ENCODE measurements around the gene ITPR2.

ITPR2 gene

DNA sequence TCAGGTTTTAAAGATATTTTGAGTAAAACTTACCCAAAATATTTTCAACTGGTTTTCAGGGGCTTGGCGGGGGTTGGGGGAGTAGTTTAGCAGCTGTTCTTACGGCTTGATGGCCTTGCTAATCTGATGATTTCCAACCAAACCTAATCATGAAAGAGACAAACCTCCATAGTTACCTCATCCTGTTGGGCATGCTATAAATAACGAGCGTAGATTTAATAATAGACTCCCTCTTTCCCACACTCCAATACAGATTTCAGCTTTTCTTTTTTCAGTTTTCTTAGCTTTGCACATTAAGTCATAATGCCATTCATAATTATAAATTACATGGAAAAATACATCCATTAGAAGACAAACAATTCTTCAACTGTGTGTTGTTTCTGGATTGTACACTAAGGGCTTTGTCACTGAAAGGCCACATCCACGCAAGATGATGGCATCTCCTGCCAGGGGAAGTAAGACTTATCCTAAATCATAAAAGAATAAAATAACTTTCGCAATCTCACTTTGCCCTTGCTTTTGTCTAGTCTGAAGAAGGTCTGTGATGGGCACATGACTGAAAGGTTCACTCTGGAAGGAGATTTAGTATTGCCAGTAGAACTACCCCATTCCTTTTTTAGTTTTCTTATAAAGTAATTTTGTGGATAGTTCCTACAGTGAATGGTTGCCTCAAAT, 23.2 kb downstream of the ITPR2 start:
- H3K27me3 ChIP-seq (ENCODE audit: low read depth, low read length), result no peaks in the 10 kb centered on the region
- H3K4me2 ChIP-seq (ENCODE audit: low read length), result no peak overlapping the region
- peaks cover 33% of the 10 kb centered on the region for H3K36me3 ChIP-seq (replicated peaks; ENCODE audit: low read depth, low read length)
- peaks cover 42% of the 10 kb centered on the region for H4K20me1 ChIP-seq (ENCODE audit: insufficient read depth, low read length)
- H3K4me3 ChIP-seq (ENCODE audit: low read length), result no peak overlapping the region
- no peaks in the 10 kb centered on the region for H3K9me3 ChIP-seq (ENCODE audit: insufficient read depth, low read length)
- H3K79me2 ChIP-seq (ENCODE audit: low read length), result peaks cover 77% of the 10 kb centered on the region
- H3K27ac ChIP-seq (ENCODE audit: low read length), result no peak overlapping the region
- peaks cover 15% of the 10 kb centered on the region for H3K4me1 ChIP-seq (ENCODE audit: low read length)
- H2AFZ ChIP-seq (ENCODE audit: low read depth, low read length), result no peak overlapping the region
- TF ChIP-seq CTCF (IDR thresholded peaks at IDR 0.05; ENCODE audit: low read depth, low read length) (no peak), EZH2phosphoT487 (IDR thresholded peaks at IDR 0.05; ENCODE audit: low read depth) (no peak)
- H3K9ac ChIP-seq (ENCODE audit: low read length), result no peak overlapping the region

DNA sequence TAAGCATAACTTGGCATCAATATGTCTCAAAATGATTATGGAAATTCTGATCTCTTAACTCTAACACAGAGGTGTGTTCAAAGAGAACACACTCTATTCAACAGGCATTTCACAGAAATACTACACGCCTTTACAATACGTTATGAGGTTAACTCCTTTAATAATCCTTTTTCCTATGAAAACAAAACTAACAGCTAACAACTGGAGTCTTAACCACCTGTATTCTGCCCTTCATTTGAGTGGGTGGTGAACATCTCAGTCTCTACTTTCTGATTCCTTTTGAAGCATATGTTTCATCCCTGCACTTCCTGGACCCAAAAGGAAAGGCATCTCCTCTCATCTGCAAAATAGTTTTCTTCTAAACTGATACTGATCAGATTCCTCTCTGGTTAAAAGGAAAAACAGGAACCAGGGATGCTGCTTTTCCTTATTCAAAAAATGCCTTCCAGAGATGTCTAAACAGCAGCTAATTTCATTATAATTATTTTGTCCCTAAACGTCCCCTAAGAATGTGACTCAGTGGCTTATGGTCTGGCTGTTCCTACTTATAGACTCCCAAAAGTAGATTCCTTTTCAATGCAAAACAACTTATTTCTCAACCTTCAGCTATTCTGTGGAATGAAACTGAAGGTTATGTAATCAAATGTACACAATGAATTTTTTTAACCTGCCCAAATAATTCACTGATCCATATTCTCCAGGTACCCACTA, 24.1 kb downstream of the ITPR2 start:
- Histone ChIP-seq H3K27ac (ENCODE audit: low read length) (no peak overlapping the region), H3K79me2 (ENCODE audit: low read length) (peaks cover 77% of the 10 kb centered on the region), H3K9ac (ENCODE audit: low read length) (no peak overlapping the region)

GRCh38 chr12:26807292-26807691, 25.7 kb downstream of the ITPR2 start:
- Histone ChIP-seq H3K4me3 (ENCODE audit: low read length) (no peak overlapping the region), H3K79me2 (ENCODE audit: low read length) (peaks cover 78% of the 10 kb centered on the region), H2AFZ (ENCODE audit: low read depth, low read length) (no peak overlapping the region), H3K9ac (ENCODE audit: low read length) (no peak overlapping the region), H3K4me1 (ENCODE audit: low read length) (peaks cover 19% of the 10 kb centered on the region), H3K4me2 (ENCODE audit: low read length) (no peak overlapping the region), H3K36me3 (replicated peaks; ENCODE audit: low read depth, low read length) (peaks cover 25% of the 10 kb centered on the region), H4K20me1 (ENCODE audit: insufficient read depth, low read length) (peaks cover 54% of the 10 kb centered on the region), H3K27me3 (ENCODE audit: low read depth, low read length) (no peaks in the 10 kb centered on the region), H3K9me3 (ENCODE audit: insufficient read depth, low read length) (no peaks in the 10 kb centered on the region), H3K27ac (ENCODE audit: low read length) (no peak overlapping the region)
- no peak for TF ChIP-seq EZH2phosphoT487 (IDR thresholded peaks at IDR 0.05; ENCODE audit: low read depth)
- TF ChIP-seq CTCF (IDR thresholded peaks at IDR 0.05; ENCODE audit: low read depth, low read length), result no peak

More for the DNA sequence above, 24.1 kb downstream of the ITPR2 start:
- no peak overlapping the region for H3K4me2 ChIP-seq (ENCODE audit: low read length)
- H3K4me1 ChIP-seq (ENCODE audit: low read length), result peaks cover 15% of the 10 kb centered on the region
- no peaks in the 10 kb centered on the region for H3K9me3 ChIP-seq (ENCODE audit: insufficient read depth, low read length)
- H2AFZ ChIP-seq (ENCODE audit: low read depth, low read length), result no peak overlapping the region
- no peak for TF ChIP-seq EZH2phosphoT487 (IDR thresholded peaks at IDR 0.05; ENCODE audit: low read depth)
- TF ChIP-seq CTCF (IDR thresholded peaks at IDR 0.05; ENCODE audit: low read depth, low read length), result no peak
- no peaks in the 10 kb centered on the region for H3K27me3 ChIP-seq (ENCODE audit: low read depth, low read length)
- peaks cover 33% of the 10 kb centered on the region for H3K36me3 ChIP-seq (replicated peaks; ENCODE audit: low read depth, low read length)
- peaks cover 47% of the 10 kb centered on the region for H4K20me1 ChIP-seq (ENCODE audit: insufficient read depth, low read length)
- no peak overlapping the region for H3K4me3 ChIP-seq (ENCODE audit: low read length)

- H3K4me2 ChIP-seq (ENCODE audit: low read length), result no peak overlapping the region
These were observed 26.4 kb downstream of the ITPR2 start for GRCh38 chr12:26806556-26806955.

More at GRCh38 chr12:26806556-26806955, 26.4 kb downstream of the ITPR2 start:
- H3K4me1 ChIP-seq (ENCODE audit: low read length), result peaks cover 19% of the 10 kb centered on the region
- H3K4me3 ChIP-seq (ENCODE audit: low read length), result no peak overlapping the region
- H3K36me3 ChIP-seq (replicated peaks; ENCODE audit: low read depth, low read length), result peaks cover 25% of the 10 kb centered on the region
- H3K9me3 ChIP-seq (ENCODE audit: insufficient read depth, low read length), result no peaks in the 10 kb centered on the region
- TF ChIP-seq CTCF (IDR thresholded peaks at IDR 0.05; ENCODE audit: low read depth, low read length) (no peak), EZH2phosphoT487 (IDR thresholded peaks at IDR 0.05; ENCODE audit: low read depth) (no peak)
- H3K9ac ChIP-seq (ENCODE audit: low read length), result no peak overlapping the region
- peaks cover 54% of the 10 kb centered on the region for H4K20me1 ChIP-seq (ENCODE audit: insufficient read depth, low read length)
- H3K79me2 ChIP-seq (ENCODE audit: low read length), result peaks cover 79% of the 10 kb centered on the region
- no peak overlapping the region for H2AFZ ChIP-seq (ENCODE audit: low read depth, low read length)
- no peaks in the 10 kb centered on the region for H3K27me3 ChIP-seq (ENCODE audit: low read depth, low read length)
- no peak overlapping the region for H3K27ac ChIP-seq (ENCODE audit: low read length)

Measured in OCI-LY3 (cell line).